Immature natural killer cell (primary cell): ENCODE data around the gene CXCL3. TPM values are rescaled to one million over a fixed set of nuclear protein-coding genes. Genes with fewer than 3 reads are reported as not detected.

Experiments
- DNase-seq, 3 donors: peaks; one replicate each; pipeline ENCODE4 v3.0.0; 2022; ENCODE audit warnings: mixed read lengths in 1 of 3
- H3K27ac Mint-ChIP-seq, 6 donors: one replicate each; pipeline ENCODE4 v1.8.0; 2020; ENCODE audit warnings: mixed read lengths in 6 of 6, mild to moderate bottlenecking in 5 of 6, inconsistent platforms in 4 of 6, moderate library complexity in 3 of 6
- H3K27me3 Mint-ChIP-seq, 3 donors: one replicate each; pipeline ENCODE4 v1.8.0; 2020 to 2021; ENCODE audit warnings: low read depth in 3 of 3, mild to moderate bottlenecking in 3 of 3, mixed read lengths in 3 of 3, moderate library complexity in 3 of 3, inconsistent platforms in 1 of 3
- H3K36me3 Mint-ChIP-seq, 3 donors: one replicate each; pipeline ENCODE4 v1.8.0; 2020; ENCODE audit warnings: mixed read lengths in 3 of 3, inconsistent platforms in 2 of 3, mild to moderate bottlenecking in 2 of 3
- H3K4me1 Mint-ChIP-seq, 2 donors: one replicate each; pipeline ENCODE4 v1.8.0; 2020; ENCODE audit warnings: inconsistent platforms in 2 of 2, mild to moderate bottlenecking in 2 of 2, mixed read lengths in 2 of 2, moderate library complexity in 1 of 2
- H3K4me3 Mint-ChIP-seq, 5 donors: one replicate each; pipeline ENCODE4 v1.8.0; 2020; ENCODE audit warnings: mild to moderate bottlenecking in 5 of 5, mixed read lengths in 5 of 5, inconsistent platforms in 3 of 5, moderate library complexity in 3 of 5
- H3K9me3 Mint-ChIP-seq, 6 donors: one replicate each; pipeline ENCODE4 v1.8.0; 2020; ENCODE audit warnings: mild to moderate bottlenecking in 6 of 6, mixed read lengths in 6 of 6, inconsistent platforms in 4 of 6, moderate library complexity in 3 of 6
- polyA plus RNA-seq, 3 donors: library from polyadenylated mRNA; unstranded; fragments of 300-500 nt; fragmentation: Illumina TruSeq; gene quantifications; one replicate each; pipeline ENCODE4 v1.2.3, GENCODE V29; 2021

CXCL3 gene
- polyA plus RNA-seq, 3 donors from 2014 or later: not detected

DNA sequence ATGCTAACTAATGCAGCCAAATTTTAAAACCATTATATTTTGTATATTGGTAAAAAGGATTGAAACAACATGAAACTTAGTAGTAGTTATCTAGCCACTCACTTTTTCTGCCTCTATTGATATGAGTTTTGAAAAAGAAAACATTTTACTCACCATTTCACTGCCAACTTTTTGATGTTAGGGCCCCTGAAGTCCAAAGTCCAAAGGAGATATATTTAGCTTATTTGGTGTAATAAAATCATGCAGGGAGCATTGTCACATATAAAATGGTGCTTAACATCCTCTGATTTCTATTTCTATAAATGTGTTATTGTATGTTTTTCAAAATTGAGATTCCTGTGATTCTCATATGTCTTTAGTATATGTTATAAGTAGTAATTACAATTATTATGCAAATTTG lies 24.5 kb upstream of the CXCL3 start:
- Mint-ChIP-seq H3K4me1 (no peaks in the 10 kb centered on the region), H3K4me3 (no peak overlapping the region), H3K27ac (no peak overlapping the region), H3K27me3 (peaks cover 0 to 2% (median 2%) of the 10 kb centered on the region in 3 donors), H3K36me3 (no peaks in the 10 kb centered on the region), H3K9me3 (peaks cover 0 to 2% (median 0%) of the 10 kb centered on the region in 6 donors)
- no peak for DNase-seq

GRCh38 chr4:74061430-74061829 lies 22.9 kb upstream of the CXCL3 start:
- Mint-ChIP-seq H3K36me3 (no peaks in the 10 kb centered on the region), H3K27me3 (peaks cover 0 to 2% (median 2%) of the 10 kb centered on the region in 3 donors), H3K4me3 (no peak overlapping the region), H3K9me3 (peaks cover 0 to 2% (median 0%) of the 10 kb centered on the region in 6 donors), H3K27ac (no peak overlapping the region), H3K4me1 (no peaks in the 10 kb centered on the region)
- no peak for DNase-seq

DNA sequence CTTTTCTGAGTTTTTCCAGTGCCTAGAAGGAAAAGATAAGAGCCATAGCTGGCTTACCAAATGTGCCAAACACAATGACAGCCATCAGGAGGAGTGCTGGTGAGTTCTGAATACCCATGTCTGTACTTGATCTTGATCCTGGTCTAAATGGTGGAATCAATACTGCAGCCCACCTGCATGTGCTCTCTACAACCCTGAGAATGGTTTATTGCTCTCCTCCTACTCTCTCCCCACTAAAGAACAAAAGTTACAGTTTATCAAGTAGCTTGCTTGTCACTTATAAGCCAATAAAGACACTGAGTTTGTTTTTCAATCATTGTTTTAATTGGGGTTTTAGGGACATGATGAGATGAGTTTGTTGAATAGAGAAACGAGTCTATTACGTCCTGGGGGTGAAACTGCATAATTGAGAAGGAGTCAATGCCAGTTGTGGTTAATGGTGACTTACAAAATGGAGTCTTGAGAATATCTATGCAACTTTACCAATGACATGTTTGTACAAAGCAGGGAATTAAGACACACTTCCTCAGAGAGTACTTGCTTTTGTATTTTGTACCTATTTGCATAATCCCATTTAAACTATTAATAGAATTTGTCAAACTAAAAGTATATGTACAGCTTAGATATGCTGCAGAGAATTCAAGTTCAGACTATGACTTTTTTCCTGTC lies 20.8 kb upstream of the CXCL3 start:
- Mint-ChIP-seq H3K36me3 (no peaks in the 10 kb centered on the region), H3K9me3 (peaks cover 0 to 2% (median 0%) of the 10 kb centered on the region in 6 donors), H3K4me1 (no peaks in the 10 kb centered on the region), H3K27me3 (peaks cover 0 to 4% (median 2%) of the 10 kb centered on the region in 3 donors), H3K4me3 (no peak overlapping the region), H3K27ac (no peak overlapping the region)
- DNase-seq: no peak

GRCh38 chr4:74058048-74058651 lies 19.7 kb upstream of the CXCL3 start:
- Mint-ChIP-seq H3K9me3 (peaks cover 0 to 2% (median 0%) of the 10 kb centered on the region in 6 donors), H3K4me3 (no peak overlapping the region), H3K4me1 (no peaks in the 10 kb centered on the region), H3K27me3 (peaks cover 0 to 4% (median 2%) of the 10 kb centered on the region in 3 donors), H3K36me3 (no peaks in the 10 kb centered on the region), H3K27ac (no peak overlapping the region)
- DNase-seq: no peak

- H3K27me3 Mint-ChIP-seq: peaks cover 0 to 4% (median 2%) of the 10 kb centered on the region in 3 donors
- no peaks in the 10 kb centered on the region for H3K36me3 Mint-ChIP-seq
- H3K4me3 Mint-ChIP-seq: no peak overlapping the region
- DNase-seq: no peak
- no peak overlapping the region for H3K27ac Mint-ChIP-seq
- no peaks in the 10 kb centered on the region for H3K4me1 Mint-ChIP-seq
- peaks cover 0 to 2% (median 0%) of the 10 kb centered on the region in 6 donors for H3K9me3 Mint-ChIP-seq
These were observed 19.1 kb upstream of the CXCL3 start for GRCh38 chr4:74057588-74057987.

DNA sequence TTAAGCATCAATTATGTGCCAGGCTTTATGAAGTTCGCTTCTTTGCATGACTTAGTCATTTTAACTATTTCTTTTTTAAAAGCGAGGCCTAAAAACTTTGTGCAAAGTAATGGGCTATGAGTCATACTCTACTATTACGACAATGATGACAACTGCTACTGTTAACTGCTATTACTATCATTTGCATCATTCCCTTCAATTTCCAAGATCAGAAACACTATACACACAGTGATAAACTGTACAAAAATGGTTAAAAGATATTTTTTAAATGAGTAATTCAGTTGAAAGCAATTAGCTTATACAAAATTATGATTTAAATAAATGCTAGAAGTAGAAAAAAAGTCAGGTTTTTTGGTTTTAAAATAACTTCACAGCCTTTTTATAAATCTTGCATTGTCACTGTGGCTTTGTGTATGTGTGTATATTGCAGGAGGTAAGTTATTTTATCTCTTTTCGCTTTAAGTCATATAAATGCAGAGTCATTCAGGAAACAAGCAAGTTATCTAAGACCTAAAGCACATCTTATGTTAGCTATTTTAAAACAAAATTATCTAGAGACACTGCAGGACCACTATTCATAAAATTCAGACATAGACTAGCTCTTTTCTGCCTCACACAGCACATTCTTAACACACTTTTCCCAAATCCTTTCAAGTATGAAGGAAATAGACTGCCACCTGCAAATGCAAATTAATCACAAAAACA lies 18.5 kb upstream of the CXCL3 start:
- DNase-seq: no peak
- Mint-ChIP-seq H3K27me3 (peaks cover 0 to 4% (median 2%) of the 10 kb centered on the region in 3 donors), H3K36me3 (no peaks in the 10 kb centered on the region), H3K27ac (no peak overlapping the region), H3K9me3 (peaks cover 0 to 5% (median 2%) of the 10 kb centered on the region in 6 donors), H3K4me3 (no peak overlapping the region), H3K4me1 (no peaks in the 10 kb centered on the region)

DNA sequence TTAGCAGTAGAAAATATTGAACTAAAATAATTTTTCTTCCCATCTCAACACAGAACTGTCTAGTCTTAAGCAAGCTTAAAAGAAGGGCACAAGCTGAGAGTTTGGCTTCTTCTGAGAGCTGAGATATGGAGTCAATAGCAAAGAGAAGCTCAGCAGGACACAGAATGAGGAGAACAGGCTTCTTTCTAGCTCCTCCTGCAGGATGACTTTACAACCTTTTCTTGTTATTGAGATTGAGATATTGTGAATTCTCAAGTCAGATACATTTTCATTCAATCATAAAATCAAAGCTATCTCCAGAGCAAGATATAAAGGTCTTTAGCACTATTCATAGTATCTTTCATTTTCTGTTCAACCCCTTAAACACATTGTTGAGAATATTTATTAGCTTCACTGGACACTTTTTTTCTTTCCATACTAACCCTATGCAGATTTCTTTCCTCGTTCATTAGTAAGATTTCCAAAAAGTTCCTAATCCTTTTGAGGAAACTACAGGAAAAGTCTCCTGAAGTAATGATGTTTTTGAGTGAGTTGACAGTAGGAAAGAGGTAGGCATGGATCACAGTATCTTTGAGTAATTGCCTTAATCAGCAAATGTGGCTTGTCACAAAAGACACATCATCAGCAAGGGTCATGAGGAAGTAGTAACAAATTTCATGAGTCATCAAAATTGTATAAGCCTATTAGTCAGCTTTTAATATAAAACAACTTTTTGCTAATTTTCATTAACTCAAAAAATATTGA lies 17.8 kb upstream of the CXCL3 start:
- Mint-ChIP-seq H3K4me3 (no peak overlapping the region), H3K36me3 (no peaks in the 10 kb centered on the region), H3K9me3 (peaks cover 0 to 5% (median 2%) of the 10 kb centered on the region in 6 donors), H3K4me1 (no peaks in the 10 kb centered on the region), H3K27me3 (peaks cover 0 to 4% (median 2%) of the 10 kb centered on the region in 3 donors), H3K27ac (no peak overlapping the region)
- DNase-seq: no peak

- Mint-ChIP-seq H3K4me1 (no peaks in the 10 kb centered on the region), H3K4me3 (no peak overlapping the region), H3K36me3 (no peaks in the 10 kb centered on the region), H3K9me3 (peaks cover 0 to 5% (median 2%) of the 10 kb centered on the region in 6 donors), H3K27ac (no peak overlapping the region), H3K27me3 (peaks cover 0 to 4% (median 2%) of the 10 kb centered on the region in 3 donors)
- DNase-seq: no peak
These were observed 17.0 kb upstream of the CXCL3 start for GRCh38 chr4:74055498-74055897.

DNA sequence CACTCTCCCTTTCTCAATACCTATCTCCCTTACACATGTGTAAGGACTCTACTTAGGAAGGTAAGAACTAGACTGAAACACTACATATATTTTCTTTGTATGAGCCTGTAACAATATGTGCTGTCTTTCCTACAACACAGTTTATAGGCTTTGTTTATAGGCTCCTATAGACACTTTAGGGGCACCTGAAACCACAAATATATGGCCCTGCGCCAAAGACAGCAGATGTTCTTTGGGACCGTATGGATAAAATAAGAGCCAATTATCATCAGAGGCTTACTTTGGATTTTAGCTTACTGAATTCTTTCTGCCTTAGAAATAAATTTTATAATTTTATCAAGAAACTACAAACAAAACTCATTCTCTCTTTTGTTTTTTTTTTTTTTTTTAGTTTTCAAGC lies 16.6 kb upstream of the CXCL3 start:
- peaks cover 0 to 4% (median 2%) of the 10 kb centered on the region in 3 donors for H3K27me3 Mint-ChIP-seq
- no peaks in the 10 kb centered on the region for H3K36me3 Mint-ChIP-seq
- H3K4me1 Mint-ChIP-seq: no peaks in the 10 kb centered on the region
- no peak for DNase-seq
- peaks cover 0 to 5% (median 2%) of the 10 kb centered on the region in 6 donors for H3K9me3 Mint-ChIP-seq
- no peak overlapping the region for H3K4me3 Mint-ChIP-seq
- no peak overlapping the region for H3K27ac Mint-ChIP-seq

- Mint-ChIP-seq H3K4me3 (no peak overlapping the region), H3K36me3 (no peaks in the 10 kb centered on the region), H3K27ac (no peak overlapping the region), H3K9me3 (peaks cover 0 to 6% (median 2%) of the 10 kb centered on the region in 6 donors), H3K4me1 (no peaks in the 10 kb centered on the region), H3K27me3 (peaks cover 0 to 4% (median 2%) of the 10 kb centered on the region in 3 donors)
- no peak for DNase-seq
These were observed 16.1 kb upstream of the CXCL3 start for GRCh38 chr4:74054483-74055047.

- H3K4me3 Mint-ChIP-seq: no peak overlapping the region
- no peaks in the 10 kb centered on the region for H3K36me3 Mint-ChIP-seq
- H3K27ac Mint-ChIP-seq: no peak overlapping the region
- H3K4me1 Mint-ChIP-seq: no peaks in the 10 kb centered on the region
- H3K27me3 Mint-ChIP-seq: peaks cover 0 to 6% (median 0%) of the 10 kb centered on the region in 3 donors
- no peak for DNase-seq
- peaks cover 0 to 21% (median 5%) of the 10 kb centered on the region in 6 donors for H3K9me3 Mint-ChIP-seq
These were observed 8.7 kb upstream of the CXCL3 start for GRCh38 chr4:74047152-74047551.

DNA sequence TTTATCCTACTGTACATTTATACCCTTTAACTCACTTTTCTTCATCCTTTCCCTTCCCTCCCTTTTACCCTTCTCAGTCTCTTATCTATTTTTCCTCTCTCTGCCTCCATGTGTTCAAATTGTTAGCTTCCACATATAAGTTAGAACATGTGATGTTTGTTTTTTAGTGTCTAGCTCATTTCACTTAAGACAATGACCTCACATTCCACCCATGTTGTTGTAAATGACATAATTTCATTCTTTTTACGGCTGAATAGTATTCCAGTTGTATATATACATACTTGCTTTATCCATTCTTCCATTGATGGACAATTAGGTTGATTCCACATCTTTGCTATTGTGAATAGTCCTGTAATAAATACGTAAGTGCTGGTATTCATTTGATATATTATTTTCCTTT lies 7.3 kb upstream of the CXCL3 start:
- Mint-ChIP-seq H3K4me3 (no peak overlapping the region), H3K27me3 (peaks cover 0 to 6% (median 0%) of the 10 kb centered on the region in 3 donors), H3K27ac (no peak overlapping the region), H3K9me3 (peaks cover 0 to 21% (median 5%) of the 10 kb centered on the region in 6 donors), H3K4me1 (no peaks in the 10 kb centered on the region), H3K36me3 (no peaks in the 10 kb centered on the region)
- DNase-seq: no peak

- Mint-ChIP-seq H3K27me3 (peaks cover 0 to 6% (median 0%) of the 10 kb centered on the region in 3 donors), H3K27ac (no peak overlapping the region), H3K36me3 (no peaks in the 10 kb centered on the region), H3K4me3 (no peak overlapping the region), H3K4me1 (no peaks in the 10 kb centered on the region), H3K9me3 (peaks cover 0 to 21% (median 6%) of the 10 kb centered on the region in 6 donors)
- DNase-seq: no peak
These were observed 6.8 kb upstream of the CXCL3 start for GRCh38 chr4:74045247-74045646.
